Caco-2 (cell line): Measurements from ENCODE around the gene FOXA1. TPM values are rescaled to one million over a fixed set of nuclear protein-coding genes. Genes with fewer than 3 reads are reported as not detected.

Experiments
- BruUV-seq: library from RNA; stranded (reverse); fragments of 400-500 nt; replicated peaks from 2 replicates; lab custom pipeline; 2021; lab: Mats Ljungman, UMichigan
- CTCF ChIA-PET: fragments of 300-600 bp; sonication (Branson Sonifier 250); formaldehyde crosslinking; loops from one replicate; lab custom pipeline; 2022; ENCODE audit warnings: antibody characterized with exemption; lab: Charles Lee
- POLR2A ChIA-PET: fragments of 300-600 bp; sonication (Branson Sonifier 250); formaldehyde crosslinking; loops from one replicate; lab custom pipeline; 2022; ENCODE audit warnings: antibody characterized with exemption; lab: Charles Lee
- DNase-seq, 2 experiments: peaks; one replicate each; pipeline versions ENCODE4 v3.0.0 to v3.0.0-alpha.2; 2020 to 2022
- H3K27me3 ChIP-seq: replicated peaks from 2 replicates; pipeline ENCODE4 v1.6.0; 2011; ENCODE audit warnings: low read length; ENCODE audit not compliant: control insufficient read depth, insufficient read depth
- H3K36me3 ChIP-seq: 2 replicates; pipeline ENCODE4 v1.5.1; 2011; ENCODE audit warnings: low read length; ENCODE audit not compliant: control insufficient read depth, insufficient read depth
- H3K4me1 ChIP-seq: fragments of 250-450 bp; sonication (Bioruptor Pico); 2 replicates; pipeline ENCODE4 v1.5.1; 2020; ENCODE audit warnings: mild to moderate bottlenecking
- H3K4me3 ChIP-seq: 2 replicates; pipeline ENCODE4 v1.5.1; 2011; ENCODE audit warnings: low read depth, mild to moderate bottlenecking, control low read depth, low read length
- H3K9me3 ChIP-seq: fragments of 250-450 bp; sonication (Bioruptor Pico); 2 replicates; pipeline ENCODE4 v1.5.1; 2020; ENCODE audit warnings: mild to moderate bottlenecking, moderate library complexity
- H3K27ac Mint-ChIP-seq: one replicate; pipeline ENCODE4 v1.8.0; 2022; ENCODE audit warnings: mixed read lengths; ENCODE audit not compliant: unreplicated experiment
- H3K27me3 Mint-ChIP-seq: one replicate; pipeline ENCODE4 v1.8.0; 2022; ENCODE audit warnings: mixed read lengths; ENCODE audit not compliant: insufficient read depth, unreplicated experiment
- H3K36me3 Mint-ChIP-seq: one replicate; pipeline ENCODE4 v1.8.0; 2022; ENCODE audit warnings: mild to moderate bottlenecking, mixed read lengths; ENCODE audit not compliant: insufficient read depth, unreplicated experiment
- H3K4me1 Mint-ChIP-seq: one replicate; pipeline ENCODE4 v1.8.0; 2022; ENCODE audit warnings: low read depth, mixed read lengths; ENCODE audit not compliant: unreplicated experiment
- H3K4me3 Mint-ChIP-seq: one replicate; pipeline ENCODE4 v1.8.0; 2022; ENCODE audit warnings: mild to moderate bottlenecking, moderate library complexity, mixed read lengths; ENCODE audit not compliant: unreplicated experiment
- H3K9me3 Mint-ChIP-seq: one replicate; pipeline ENCODE4 v1.8.0; 2022; ENCODE audit warnings: mixed read lengths; ENCODE audit not compliant: unreplicated experiment
- intact Hi-C: fragments of 100-400 bp; cut with micrococcal nuclease; formaldehyde crosslinking; loops from one replicate; pipeline ENCODE4 v1.10.0; 2022; ENCODE audit not compliant: unreplicated experiment
- total RNA-seq: library from RNA; stranded (reverse); gene quantifications from 2 replicates; pipeline ENCODE4 v1.2.3, GENCODE V29; 2022
- TF ChIP-seq, protein P1 (sequence below), 2 experiments: fragments of 200-600 bp in 1 of 2; IDR thresholded peaks; 1 replicate in 1 of 2; 2 replicates in 1 of 2; pipeline versions ENCODE4 v1.5.1 to v1.8.0; 2011 to 2022; ENCODE audit warnings: antibody characterized with exemption in 1 of 2, control low read depth in 1 of 2, inconsistent platforms in 1 of 2, low read depth in 1 of 2, low read length in 1 of 2, mild to moderate bottlenecking in 1 of 2, moderate library complexity in 1 of 2; ENCODE audit not compliant: insufficient read depth in 1 of 2, severe bottlenecking in 1 of 2, unreplicated experiment in 1 of 2

Gene FOXA1
- total RNA-seq, 1 experiment from 2014 or later: 271 TPM

GRCh38 chr14:37594238-37594970 is 645 bp downstream of the FOXA1 start:
- Mint-ChIP-seq H3K9me3 (no peaks in the 10 kb centered on the region), H3K27me3 (no peaks in the 10 kb centered on the region), H3K27ac (peak overlapping the region; percentile 99), H3K4me3 (peak overlapping the region; percentile 84), H3K4me1 (no peaks in the 10 kb centered on the region), H3K36me3 (peaks cover 76% of the 10 kb centered on the region)
- TF ChIP-seq, protein P1, sequence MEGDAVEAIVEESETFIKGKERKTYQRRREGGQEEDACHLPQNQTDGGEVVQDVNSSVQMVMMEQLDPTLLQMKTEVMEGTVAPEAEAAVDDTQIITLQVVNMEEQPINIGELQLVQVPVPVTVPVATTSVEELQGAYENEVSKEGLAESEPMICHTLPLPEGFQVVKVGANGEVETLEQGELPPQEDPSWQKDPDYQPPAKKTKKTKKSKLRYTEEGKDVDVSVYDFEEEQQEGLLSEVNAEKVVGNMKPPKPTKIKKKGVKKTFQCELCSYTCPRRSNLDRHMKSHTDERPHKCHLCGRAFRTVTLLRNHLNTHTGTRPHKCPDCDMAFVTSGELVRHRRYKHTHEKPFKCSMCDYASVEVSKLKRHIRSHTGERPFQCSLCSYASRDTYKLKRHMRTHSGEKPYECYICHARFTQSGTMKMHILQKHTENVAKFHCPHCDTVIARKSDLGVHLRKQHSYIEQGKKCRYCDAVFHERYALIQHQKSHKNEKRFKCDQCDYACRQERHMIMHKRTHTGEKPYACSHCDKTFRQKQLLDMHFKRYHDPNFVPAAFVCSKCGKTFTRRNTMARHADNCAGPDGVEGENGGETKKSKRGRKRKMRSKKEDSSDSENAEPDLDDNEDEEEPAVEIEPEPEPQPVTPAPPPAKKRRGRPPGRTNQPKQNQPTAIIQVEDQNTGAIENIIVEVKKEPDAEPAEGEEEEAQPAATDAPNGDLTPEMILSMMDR (IDR thresholded peaks at IDR 0.05; ENCODE audit: insufficient read depth in 1 of 2, low read depth in 1 of 2, low read length in 1 of 2, severe bottlenecking in 1 of 2, unreplicated experiment in 1 of 2): peak; percentile 82 to 86
- BruUV-seq: no TSS peak
- intact Hi-C loops: loop anchor here (1.0 to 2.0 kb wide), 3 partner anchors 182 to 346 kb away; no protein-coding TSS in a partner anchor
- Histone ChIP-seq H3K9me3 (no peaks in the 10 kb centered on the region), H3K4me1 (no peaks in the 10 kb centered on the region), H3K27me3 (no peaks in the 10 kb centered on the region), H3K36me3 (peaks cover 13% of the 10 kb centered on the region), H3K4me3 (peak overlapping the region; percentile 92)
- DNase-seq: peak; percentile 89
- ChIA-PET POLR2A (no interaction called here), CTCF (no interaction called here)

- POLR2A ChIA-PET: interaction anchor here (1.0 kb wide), 1 partner anchor 9 kb away, joined by 3 read pairs; no protein-coding TSS in a partner anchor
- H3K4me3 ChIP-seq: peak overlapping the region; percentile 92
- BruUV-seq: TSS peak; percentile 32
- Mint-ChIP-seq H3K9me3 (no peaks in the 10 kb centered on the region), H3K4me3 (peak overlapping the region; percentile 84), H3K36me3 (peaks cover 77% of the 10 kb centered on the region), H3K27me3 (no peaks in the 10 kb centered on the region), H3K4me1 (no peaks in the 10 kb centered on the region), H3K27ac (peak overlapping the region; percentile 99)
- CTCF ChIA-PET: no interaction called here
- no peak for DNase-seq
- H3K27me3 ChIP-seq: no peaks in the 10 kb centered on the region
- intact Hi-C loops: loop anchor here (1.0 to 2.0 kb wide), 3 partner anchors 181 to 345 kb away; no protein-coding TSS in a partner anchor
- H3K4me1 ChIP-seq: no peaks in the 10 kb centered on the region
- no peaks in the 10 kb centered on the region for H3K9me3 ChIP-seq
- TF ChIP-seq, protein P1 (IDR thresholded peaks at IDR 0.05; ENCODE audit: insufficient read depth in 1 of 2, low read depth in 1 of 2, low read length in 1 of 2, severe bottlenecking in 1 of 2, unreplicated experiment in 1 of 2): no peak
- H3K36me3 ChIP-seq: peaks cover 14% of the 10 kb centered on the region
These were observed 1.4 kb downstream of the FOXA1 start for GRCh38 chr14:37593511-37594237.
